ENCODE data around the gene SDK1.

SDK1 gene

DNA sequence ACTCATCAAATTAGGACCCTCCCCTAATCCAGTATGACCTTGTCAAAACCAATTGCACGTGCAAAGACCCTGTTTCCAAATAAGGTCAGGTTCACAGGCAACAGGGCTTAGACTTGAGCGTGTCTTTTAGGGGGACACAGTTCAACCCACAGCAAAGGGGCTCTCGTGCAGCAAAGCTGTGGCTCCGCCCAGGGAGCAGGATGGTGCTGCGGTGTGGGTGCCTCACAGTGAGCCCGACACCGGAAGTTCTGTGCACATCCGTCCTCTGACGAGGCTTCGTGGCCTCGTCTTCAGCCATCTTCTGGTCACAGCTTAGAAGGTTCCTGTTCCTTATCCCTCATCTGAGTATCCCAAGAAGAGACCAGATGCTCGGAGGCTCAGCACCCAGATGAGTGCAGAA is 871.8 kb downstream of the SDK1 start:
- H3K4me1 ChIP-seq (ENCODE audit: insufficient read depth, low read length): no peaks in the 10 kb centered on the region
- no peaks in the 10 kb centered on the region for H3K9me3 ChIP-seq (ENCODE audit: insufficient read depth, low read length, severe bottlenecking)
- no peaks in the 10 kb centered on the region for H4K20me1 ChIP-seq (ENCODE audit: insufficient read depth, low read length)
- no peak for ATAC-seq (ENCODE audit: insufficient read depth, low read depth)
- H3K27ac ChIP-seq (ENCODE audit: low read length): no peak overlapping the region
- no peak overlapping the region for H3K9ac ChIP-seq (ENCODE audit: low read depth, low read length)
- H3K4me2 ChIP-seq (ENCODE audit: insufficient read depth, low read length): no peak overlapping the region
- H3K4me3 ChIP-seq (ENCODE audit: low read depth in 1 of 2, low read length in 2 of 2): no peak overlapping the region
- TF ChIP-seq EZH2 (IDR thresholded peaks at IDR 0.05; ENCODE audit: borderline replicate concordance, low read depth, low read length, severe bottlenecking) (no peak), CTCF (IDR thresholded peaks at IDR 0.05; ENCODE audit: borderline replicate concordance, extremely low read depth, low read length, poor library complexity, severe bottlenecking) (no peak)
- no peaks in the 10 kb centered on the region for H3K36me3 ChIP-seq (ENCODE audit: insufficient read depth, low read length)
- H3K27me3 ChIP-seq (ENCODE audit: insufficient read depth, low read length, poor library complexity): no peaks in the 10 kb centered on the region
- DNase-seq: no peak
- no peak overlapping the region for H2AFZ ChIP-seq (ENCODE audit: low read depth, low read length)
- no peaks in the 10 kb centered on the region for H3K79me2 ChIP-seq (ENCODE audit: insufficient read depth, low read length)

DNA sequence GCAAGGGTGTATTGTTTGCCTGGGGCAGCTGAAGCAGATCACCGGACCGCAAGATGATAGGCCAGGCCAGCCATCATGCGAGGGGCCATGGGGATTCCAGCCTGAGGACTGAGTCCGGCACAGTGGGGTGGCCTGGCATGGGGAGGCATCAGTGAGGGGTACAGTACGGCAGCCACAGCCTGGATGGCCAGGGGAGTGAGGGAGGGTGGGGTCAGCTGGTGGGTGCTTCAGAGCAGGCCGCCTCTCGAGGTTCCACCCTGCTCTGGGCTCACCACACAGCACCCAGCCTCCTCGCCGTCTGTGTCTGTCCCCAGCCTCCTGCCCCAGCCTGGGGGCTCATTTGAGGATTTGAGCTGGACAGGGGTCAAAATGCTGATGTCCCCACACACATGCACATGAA is 872.6 kb downstream of the SDK1 start:
- H3K9me3 ChIP-seq (ENCODE audit: insufficient read depth, low read length, severe bottlenecking): no peaks in the 10 kb centered on the region
- no peak overlapping the region for H3K4me2 ChIP-seq (ENCODE audit: insufficient read depth, low read length)
- H3K36me3 ChIP-seq (ENCODE audit: insufficient read depth, low read length): no peaks in the 10 kb centered on the region
- ATAC-seq (ENCODE audit: insufficient read depth, low read depth) (no peak), DNase-seq (no peak)
- no peak overlapping the region for H3K9ac ChIP-seq (ENCODE audit: low read depth, low read length)
- H3K79me2 ChIP-seq (ENCODE audit: insufficient read depth, low read length): no peaks in the 10 kb centered on the region
- no peak overlapping the region for H3K27ac ChIP-seq (ENCODE audit: low read length)
- H3K27me3 ChIP-seq (ENCODE audit: insufficient read depth, low read length, poor library complexity): no peaks in the 10 kb centered on the region
- no peak overlapping the region for H3K4me3 ChIP-seq (ENCODE audit: low read depth in 1 of 2, low read length in 2 of 2)
- no peak overlapping the region for H2AFZ ChIP-seq (ENCODE audit: low read depth, low read length)
- H3K4me1 ChIP-seq (ENCODE audit: insufficient read depth, low read length): no peaks in the 10 kb centered on the region
- H4K20me1 ChIP-seq (ENCODE audit: insufficient read depth, low read length): no peaks in the 10 kb centered on the region
- TF ChIP-seq CTCF (IDR thresholded peaks at IDR 0.05; ENCODE audit: borderline replicate concordance, extremely low read depth, low read length, poor library complexity, severe bottlenecking) (no peak), EZH2 (IDR thresholded peaks at IDR 0.05; ENCODE audit: borderline replicate concordance, low read depth, low read length, severe bottlenecking) (no peak)

DNA sequence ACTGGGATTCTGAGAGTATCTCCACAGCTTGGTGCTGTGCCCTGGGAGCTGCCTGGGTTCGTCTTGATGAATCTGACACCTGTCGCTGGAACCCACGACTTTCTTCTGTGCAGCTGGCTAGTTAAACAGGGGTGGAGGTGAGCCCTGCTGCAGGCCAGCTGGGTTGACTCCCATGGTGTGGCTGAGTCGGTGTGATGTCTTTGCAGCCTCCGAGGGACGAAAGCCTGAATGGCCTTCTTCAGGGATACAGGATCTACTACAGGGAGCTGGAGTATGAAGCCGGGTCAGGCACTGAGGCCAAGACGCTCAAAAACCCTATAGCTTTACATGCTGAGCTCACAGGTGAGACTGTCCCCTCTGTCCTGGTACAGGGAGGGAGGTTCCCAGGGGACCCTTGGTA is 873.0 kb downstream of the SDK1 start:
- H2AFZ ChIP-seq (ENCODE audit: low read depth, low read length): no peak overlapping the region
- no peaks in the 10 kb centered on the region for H3K79me2 ChIP-seq (ENCODE audit: insufficient read depth, low read length)
- H3K9me3 ChIP-seq (ENCODE audit: insufficient read depth, low read length, severe bottlenecking): no peaks in the 10 kb centered on the region
- H3K9ac ChIP-seq (ENCODE audit: low read depth, low read length): no peak overlapping the region
- no peak overlapping the region for H3K4me3 ChIP-seq (ENCODE audit: low read depth in 1 of 2, low read length in 2 of 2)
- no peak overlapping the region for H3K27ac ChIP-seq (ENCODE audit: low read length)
- no peak for ATAC-seq (ENCODE audit: insufficient read depth, low read depth)
- no peak overlapping the region for H3K4me2 ChIP-seq (ENCODE audit: insufficient read depth, low read length)
- no peak for DNase-seq
- H3K4me1 ChIP-seq (ENCODE audit: insufficient read depth, low read length): no peaks in the 10 kb centered on the region
- no peaks in the 10 kb centered on the region for H3K27me3 ChIP-seq (ENCODE audit: insufficient read depth, low read length, poor library complexity)
- H3K36me3 ChIP-seq (ENCODE audit: insufficient read depth, low read length): no peaks in the 10 kb centered on the region
- no peak for TF ChIP-seq CTCF (IDR thresholded peaks at IDR 0.05; ENCODE audit: borderline replicate concordance, extremely low read depth, low read length, poor library complexity, severe bottlenecking)
- no peak for TF ChIP-seq EZH2 (IDR thresholded peaks at IDR 0.05; ENCODE audit: borderline replicate concordance, low read depth, low read length, severe bottlenecking)
- H4K20me1 ChIP-seq (ENCODE audit: insufficient read depth, low read length): no peaks in the 10 kb centered on the region

GRCh38 chr7:4174451-4174850 is 873.4 kb downstream of the SDK1 start:
- H2AFZ ChIP-seq (ENCODE audit: low read depth, low read length): no peak overlapping the region
- no peaks in the 10 kb centered on the region for H3K27me3 ChIP-seq (ENCODE audit: insufficient read depth, low read length, poor library complexity)
- no peak overlapping the region for H3K4me2 ChIP-seq (ENCODE audit: insufficient read depth, low read length)
- H3K4me3 ChIP-seq (ENCODE audit: low read depth in 1 of 2, low read length in 2 of 2): no peak overlapping the region
- H4K20me1 ChIP-seq (ENCODE audit: insufficient read depth, low read length): no peaks in the 10 kb centered on the region
- no peak overlapping the region for H3K27ac ChIP-seq (ENCODE audit: low read length)
- no peak for ATAC-seq (ENCODE audit: insufficient read depth, low read depth)
- TF ChIP-seq CTCF (IDR thresholded peaks at IDR 0.05; ENCODE audit: borderline replicate concordance, extremely low read depth, low read length, poor library complexity, severe bottlenecking) (no peak), EZH2 (IDR thresholded peaks at IDR 0.05; ENCODE audit: borderline replicate concordance, low read depth, low read length, severe bottlenecking) (no peak)
- H3K9me3 ChIP-seq (ENCODE audit: insufficient read depth, low read length, severe bottlenecking): no peaks in the 10 kb centered on the region
- DNase-seq: no peak
- no peaks in the 10 kb centered on the region for H3K79me2 ChIP-seq (ENCODE audit: insufficient read depth, low read length)
- H3K4me1 ChIP-seq (ENCODE audit: insufficient read depth, low read length): no peaks in the 10 kb centered on the region
- H3K9ac ChIP-seq (ENCODE audit: low read depth, low read length): no peak overlapping the region
- no peaks in the 10 kb centered on the region for H3K36me3 ChIP-seq (ENCODE audit: insufficient read depth, low read length)
